Stimulated activated CD4-positive, alpha-beta T cell treated with anti-CD3 and anti-CD28 coated beads, Interleukin-4, amount 100 ng/mL, for 4 hours (primary cell): ENCODE data around the gene CLDN9.

Experiments used
- DNase-seq, 2 experiments: peaks; one replicate each; pipeline ENCODE4 v3.0.0-alpha.2; 2020

The CLDN9 gene, protein sequence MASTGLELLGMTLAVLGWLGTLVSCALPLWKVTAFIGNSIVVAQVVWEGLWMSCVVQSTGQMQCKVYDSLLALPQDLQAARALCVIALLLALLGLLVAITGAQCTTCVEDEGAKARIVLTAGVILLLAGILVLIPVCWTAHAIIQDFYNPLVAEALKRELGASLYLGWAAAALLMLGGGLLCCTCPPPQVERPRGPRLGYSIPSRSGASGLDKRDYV

DNA sequence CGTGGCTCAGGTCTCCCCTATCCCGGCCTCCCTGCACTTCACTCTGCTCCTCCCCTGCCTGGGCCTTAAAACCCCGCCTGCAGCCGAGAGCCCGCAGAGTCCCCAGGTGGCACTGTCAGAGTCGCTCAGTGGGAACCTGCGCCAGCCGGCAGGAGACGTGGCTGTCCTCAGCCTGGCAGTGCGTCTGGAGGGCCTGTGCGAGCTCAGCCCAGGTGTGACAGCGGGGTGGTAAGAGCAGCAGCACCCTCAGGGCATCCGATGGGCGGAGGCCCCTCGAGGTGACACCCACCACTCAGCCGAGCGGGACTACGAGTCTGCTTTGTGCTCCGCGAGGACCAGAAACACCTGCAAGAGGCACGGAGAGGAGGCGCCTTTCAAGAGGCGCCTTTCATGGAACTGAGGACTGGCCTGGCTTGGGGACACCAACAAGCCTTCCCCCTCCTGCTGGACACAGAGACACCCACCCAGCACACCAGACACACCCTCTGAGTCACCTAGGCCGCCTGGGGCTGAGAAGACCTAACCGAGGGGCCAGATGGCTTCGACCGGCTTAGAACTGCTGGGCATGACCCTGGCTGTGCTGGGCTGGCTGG lies at the start of gene CLDN9:
CLDN9 (plus strand) TSS at position 96 of the 593 bp plus-strand sequence; CDS start at position 536, 440 bp downstream.
- DNase-seq: no peak

DNA sequence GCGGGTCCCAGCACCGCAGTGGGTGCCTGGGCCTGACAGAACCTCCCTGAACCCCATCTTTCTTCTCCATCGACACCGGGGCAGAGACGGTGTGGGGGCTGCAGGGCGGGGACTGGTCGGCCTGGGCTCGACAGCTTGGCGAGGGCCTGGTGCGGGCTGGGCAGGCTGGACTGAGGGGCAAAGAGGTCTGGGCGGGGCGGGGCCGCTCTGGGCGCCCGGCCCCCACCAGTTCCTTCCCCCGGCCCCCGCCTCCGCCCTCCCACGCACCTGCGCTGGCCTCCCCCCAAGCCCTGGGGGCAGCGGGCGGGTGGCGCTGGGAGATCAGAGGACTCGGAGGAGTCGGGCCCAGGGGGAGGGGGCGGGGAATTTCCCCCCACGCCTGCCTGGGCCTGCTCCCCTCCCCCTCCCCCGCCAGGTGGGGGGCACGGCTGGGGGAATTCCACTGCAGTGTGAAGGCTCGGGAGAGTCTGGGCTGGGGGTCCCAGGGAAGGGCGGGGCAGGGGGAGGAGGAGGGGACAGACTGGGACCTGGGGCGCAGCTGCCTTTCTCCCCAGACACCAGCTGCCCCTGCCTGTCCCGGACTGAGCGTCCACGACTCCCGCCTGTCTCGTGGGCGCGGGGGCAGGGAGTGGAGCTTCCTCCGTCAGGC lies 49.5 kb upstream of the CLDN9 start:
- DNase-seq: peak in 1 of 2 experiments; percentile 69

DNA sequence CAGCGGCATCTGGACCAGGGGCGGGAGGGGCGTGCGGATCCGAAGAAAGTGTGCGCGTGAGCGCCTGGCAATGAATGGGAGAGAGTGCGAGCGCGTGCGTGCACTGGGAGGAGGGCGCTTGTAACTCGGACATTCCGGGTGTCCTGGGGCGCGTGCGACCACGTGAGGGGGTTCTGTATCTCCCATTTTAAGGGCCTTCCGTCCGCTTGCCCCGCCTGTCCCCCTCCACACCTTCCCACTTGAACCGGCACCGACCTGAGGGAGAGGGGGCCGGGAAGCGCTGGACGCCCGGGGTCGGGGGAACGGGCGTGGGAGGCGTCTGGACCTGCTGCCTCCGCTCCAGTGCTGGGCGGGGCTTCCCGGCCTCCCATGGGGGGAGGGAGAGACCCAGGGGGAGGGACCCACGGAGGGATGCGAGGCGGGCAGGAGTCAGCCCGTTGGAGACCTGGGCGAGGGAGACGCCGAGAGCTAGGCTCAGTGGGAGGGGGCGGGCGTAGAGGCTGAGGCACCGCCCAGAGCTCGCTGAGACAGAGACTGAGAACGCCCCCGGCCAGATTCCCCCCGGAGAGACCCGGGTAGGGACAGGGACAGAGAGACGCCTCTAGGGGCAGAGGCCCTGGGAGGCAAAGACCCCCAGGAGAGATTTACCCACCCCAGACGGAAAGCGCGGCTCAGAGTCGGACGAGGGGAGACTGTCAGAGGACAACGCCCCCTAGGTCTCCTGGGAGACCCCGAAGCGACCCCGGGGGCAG lies 48.8 kb upstream of the CLDN9 start, which contains the start of gene KREMEN2:
KREMEN2 (plus strand) TSS at position 553 of the 752 bp plus-strand sequence. CDS start 246 bp downstream, outside the sequence.
- DNase-seq: peak; percentile 48 to 58

DNA sequence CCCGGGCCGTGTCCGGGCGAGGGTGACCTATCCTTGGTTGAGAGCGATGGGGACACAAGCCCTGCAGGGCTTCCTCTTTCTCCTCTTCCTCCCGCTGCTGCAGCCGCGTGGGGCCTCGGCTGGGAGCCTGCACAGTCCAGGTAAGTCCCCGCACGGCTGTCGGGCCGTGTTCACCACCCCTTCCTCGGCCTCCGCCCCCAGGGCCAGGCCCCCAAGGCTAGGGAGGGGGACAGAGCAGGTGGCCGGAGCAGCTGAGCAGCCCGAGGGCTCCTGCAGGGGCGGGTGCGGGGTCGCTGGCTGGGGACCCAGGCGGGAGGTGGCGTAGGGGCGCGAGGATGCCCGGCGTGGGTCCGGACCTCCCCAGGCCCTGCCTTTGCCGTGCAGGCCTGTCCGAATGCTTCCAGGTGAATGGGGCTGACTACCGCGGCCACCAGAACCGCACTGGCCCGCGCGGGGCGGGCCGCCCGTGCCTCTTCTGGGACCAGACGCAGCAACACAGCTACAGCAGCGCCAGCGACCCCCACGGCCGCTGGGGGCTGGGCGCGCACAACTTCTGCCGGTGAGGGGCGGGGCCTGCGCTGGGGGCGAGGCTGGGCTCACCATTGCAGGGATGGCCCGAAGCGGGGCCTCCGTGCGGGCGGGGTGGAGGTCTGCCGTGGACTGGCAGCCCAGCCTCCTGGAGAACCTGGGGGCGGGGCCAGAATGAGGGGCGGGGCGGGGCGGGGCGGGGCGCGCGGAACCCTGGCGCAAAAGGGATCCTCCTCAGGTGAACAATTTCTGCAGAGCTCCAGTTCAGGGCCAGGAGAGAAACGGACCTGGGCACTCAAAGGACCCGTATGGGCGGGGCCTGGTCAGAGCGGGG lies 48.0 kb upstream of the CLDN9 start:
- peak; percentile 46 to 54 for DNase-seq

DNA sequence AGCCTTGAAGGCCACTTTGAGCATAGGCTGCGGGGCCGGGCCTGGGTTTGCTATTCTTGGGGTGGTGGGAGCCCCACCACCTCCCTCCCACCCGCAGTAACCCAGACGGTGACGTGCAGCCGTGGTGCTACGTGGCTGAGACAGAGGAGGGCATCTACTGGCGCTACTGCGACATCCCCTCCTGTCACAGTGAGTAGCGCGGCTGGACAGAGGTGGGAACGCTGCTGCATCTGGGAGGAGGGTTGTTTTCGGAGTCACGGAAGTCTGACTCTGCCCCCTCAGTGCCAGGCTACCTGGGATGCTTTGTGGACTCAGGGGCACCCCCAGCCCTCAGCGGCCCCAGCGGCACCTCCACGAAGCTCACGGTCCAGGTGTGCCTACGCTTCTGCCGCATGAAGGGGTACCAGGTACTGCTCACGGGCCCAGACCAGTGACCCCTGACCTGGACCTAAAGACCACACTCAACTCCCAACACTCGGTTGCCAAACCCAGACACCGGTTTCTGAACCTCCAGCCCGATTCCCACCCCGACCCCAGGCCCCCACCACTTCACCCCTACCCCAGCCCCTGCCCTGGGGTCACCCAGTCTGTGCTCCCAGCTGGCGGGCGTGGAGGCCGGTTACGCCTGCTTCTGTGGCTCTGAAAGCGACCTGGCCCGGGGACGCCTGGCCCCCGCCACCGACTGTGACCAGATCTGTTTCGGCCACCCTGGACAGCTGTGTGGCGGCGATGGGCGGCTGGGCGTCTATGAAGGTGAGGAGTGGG lies 46.5 kb upstream of the CLDN9 start:
- no peak for DNase-seq

DNA sequence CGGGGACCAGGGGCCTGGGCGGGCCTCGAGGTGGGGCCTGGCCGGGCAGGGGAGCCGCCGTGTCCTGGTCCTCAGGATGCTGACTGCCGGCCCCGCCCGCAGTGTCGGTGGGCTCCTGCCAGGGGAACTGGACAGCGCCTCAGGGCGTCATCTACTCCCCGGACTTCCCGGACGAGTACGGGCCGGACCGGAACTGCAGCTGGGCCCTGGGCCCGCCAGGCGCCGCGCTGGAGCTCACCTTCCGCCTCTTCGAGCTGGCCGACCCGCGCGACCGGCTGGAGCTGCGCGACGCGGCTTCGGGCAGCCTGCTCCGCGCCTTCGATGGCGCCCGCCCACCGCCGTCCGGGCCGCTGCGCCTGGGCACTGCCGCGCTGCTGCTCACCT lies 45.9 kb upstream of the CLDN9 start:
- DNase-seq: no peak

DNA sequence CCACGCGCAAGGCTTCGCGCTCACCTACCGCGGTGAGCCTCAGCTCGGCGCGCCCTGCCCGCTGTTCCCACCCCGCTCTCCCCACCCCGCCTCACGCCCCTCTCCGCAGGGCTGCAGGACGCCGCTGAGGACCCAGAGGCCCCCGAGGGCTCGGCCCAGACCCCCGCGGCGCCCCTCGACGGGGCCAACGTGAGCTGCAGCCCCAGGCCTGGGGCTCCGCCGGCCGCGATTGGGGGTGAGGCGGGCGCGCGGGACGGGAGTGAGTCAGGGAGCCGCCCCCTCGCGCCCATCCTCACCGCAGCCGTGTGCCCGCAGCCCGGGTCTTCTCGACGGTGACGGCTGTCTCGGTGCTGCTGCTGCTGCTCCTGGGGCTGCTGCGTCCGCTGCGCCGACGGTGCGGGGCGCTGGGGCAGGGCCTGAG lies 45.5 kb upstream of the CLDN9 start:
- DNase-seq: peak in 1 of 2 experiments; percentile 17

DNA sequence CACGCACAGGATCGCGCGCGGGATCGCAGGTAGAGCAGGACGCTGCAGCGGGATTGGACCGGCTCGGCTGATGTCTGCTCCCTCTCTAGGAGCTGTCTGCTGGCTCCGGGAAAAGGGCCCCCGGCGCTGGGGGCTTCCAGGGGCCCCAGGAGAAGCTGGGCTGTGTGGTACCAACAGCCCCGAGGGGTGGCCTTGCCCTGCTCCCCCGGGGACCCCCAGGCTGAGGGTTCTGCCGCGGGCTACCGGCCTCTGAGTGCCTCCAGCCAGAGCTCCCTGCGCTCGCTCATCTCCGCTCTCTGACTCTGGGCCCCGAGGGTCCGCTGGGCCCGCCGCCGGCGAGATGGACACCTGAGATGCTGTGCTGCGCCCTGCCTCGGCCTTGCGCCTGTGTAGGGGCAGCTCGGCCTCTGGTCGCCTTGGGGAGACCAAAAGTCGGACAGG lies 45.0 kb upstream of the CLDN9 start:
- no peak for DNase-seq

GRCh38 chr16:2968368-2968737 lies 44.4 kb upstream of the CLDN9 start:
- DNase-seq: no peak

GRCh38 chr16:2968738-2969544 lies 43.8 kb upstream of the CLDN9 start, which contains the start of gene PAQR4:
Gene PAQR4 (plus strand): TSS chr16:2969348. CDS start chr16:2969675, 327 bp downstream.
- DNase-seq: peak; percentile 66 to 79

- peak; percentile 67 to 71 for DNase-seq
Observed at GRCh38 chr16:2969545-2970521, 42.9 kb upstream of the CLDN9 start.

GRCh38 chr16:2970563-2970962 lies 42.2 kb upstream of the CLDN9 start:
- no peak for DNase-seq

DNA sequence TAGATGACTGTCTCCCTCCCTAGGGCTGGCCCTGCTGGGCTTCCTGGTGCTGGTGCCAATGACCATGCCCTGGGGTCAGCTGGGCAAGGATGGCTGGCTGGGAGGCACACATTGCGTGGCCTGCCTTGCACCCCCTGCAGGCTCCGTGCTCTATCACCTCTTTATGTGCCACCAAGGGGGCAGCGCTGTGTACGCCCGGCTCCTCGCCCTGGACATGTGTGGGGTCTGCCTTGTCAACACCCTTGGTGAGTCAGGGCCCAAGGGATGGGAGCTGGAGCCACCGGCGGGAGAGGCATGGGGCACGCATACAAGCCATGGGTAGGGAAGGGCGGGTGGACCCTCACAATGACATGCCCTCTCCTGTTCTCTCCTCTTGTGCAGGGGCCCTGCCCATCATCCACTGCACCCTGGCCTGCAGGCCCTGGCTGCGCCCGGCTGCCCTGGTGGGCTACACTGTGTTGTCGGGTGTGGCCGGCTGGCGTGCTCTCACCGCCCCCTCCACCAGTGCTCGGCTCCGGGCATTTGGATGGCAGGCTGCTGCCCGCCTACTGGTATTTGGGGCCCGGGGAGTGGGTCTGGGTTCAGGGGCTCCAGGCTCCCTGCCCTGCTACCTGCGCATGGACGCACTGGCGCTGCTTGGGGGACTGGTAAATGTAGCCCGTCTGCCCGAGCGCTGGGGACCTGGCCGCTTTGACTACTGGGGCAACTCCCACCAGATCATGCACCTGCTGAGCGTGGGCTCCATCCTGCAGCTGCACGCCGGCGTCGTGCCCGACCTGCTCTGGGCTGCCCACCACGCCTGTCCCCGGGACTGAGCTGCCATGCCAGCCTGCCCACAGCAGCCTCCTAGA lies 41.4 kb upstream of the CLDN9 start:
- DNase-seq: no peak

- DNase-seq: no peak
Observed at GRCh38 chr16:2971985-2972784, 40.5 kb upstream of the CLDN9 start.

GRCh38 chr16:2973093-2973492 lies 39.6 kb upstream of the CLDN9 start:
- DNase-seq: no peak

DNA sequence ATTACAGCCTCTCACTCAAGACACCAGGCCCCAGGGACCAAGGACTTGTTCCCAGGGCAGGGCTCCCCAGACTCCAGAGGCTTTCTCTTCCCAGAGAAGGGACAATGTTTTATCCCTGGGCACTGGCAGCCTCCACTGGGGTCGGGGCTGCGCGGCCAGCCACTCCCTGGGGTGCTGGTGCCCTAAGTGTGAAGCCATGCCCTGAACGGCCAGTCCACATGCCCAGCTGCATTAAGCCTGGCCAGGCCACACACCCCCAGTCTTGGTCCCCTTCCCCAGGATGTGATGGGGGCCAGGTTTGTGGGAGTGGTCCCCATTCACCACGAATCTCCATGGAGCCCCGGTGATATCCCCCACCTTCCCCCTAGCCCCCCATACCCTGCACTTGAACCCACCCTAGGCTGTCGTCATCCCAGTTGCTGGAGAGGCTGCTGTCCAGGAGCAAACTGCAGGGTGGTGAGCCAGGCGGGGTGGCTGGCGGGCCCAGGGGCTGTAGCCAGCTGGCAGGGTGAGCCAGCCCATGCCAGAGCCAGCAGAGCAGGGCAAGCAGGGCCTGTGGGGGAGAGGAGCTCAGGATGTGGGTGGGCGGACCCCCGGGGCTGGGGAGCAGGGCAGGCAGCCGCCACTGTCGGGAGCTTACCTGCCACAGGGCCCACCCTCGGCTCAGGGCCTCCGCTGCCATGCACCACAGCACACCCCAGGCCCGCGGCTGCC lies 39.0 kb upstream of the CLDN9 start:
- DNase-seq: no peak
